Cardiac muscle cell (in vitro differentiated cells and primary cell): Measurements from ENCODE around the gene JAML. TPM values are rescaled to one million over a fixed set of nuclear protein-coding genes. Genes with fewer than 3 reads are reported as not detected.

Source experiments
- DNase-seq, 2 donors: peaks; one replicate each; pipeline versions ENCODE4 v3.0.0 to v3.0.0-alpha.2; 2010 to 2017; ENCODE audit warnings: low read depth in 1 of 2, low spot score in 1 of 2
- H3K27ac ChIP-seq: fragments of 200-600 bp; sonication (generic); 2 replicates; pipeline ENCODE4 v1.5.1; 2016
- H3K27me3 ChIP-seq: fragments of 200-600 bp; sonication (generic); 2 replicates; pipeline ENCODE4 v1.6.0; 2016; ENCODE audit warnings: control low read depth
- H3K36me3 ChIP-seq: fragments of 200-600 bp; sonication (generic); 2 replicates; pipeline ENCODE4 v1.5.1; 2016; ENCODE audit warnings: control low read depth
- H3K4me1 ChIP-seq: fragments of 200-600 bp; sonication (generic); 2 replicates; pipeline ENCODE4 v1.8.1; 2017; ENCODE audit warnings: low read depth, mild to moderate bottlenecking, mixed run types
- H3K4me3 ChIP-seq: fragments of 200-600 bp; sonication (generic); 2 replicates; pipeline ENCODE4 v1.5.1; 2016; ENCODE audit warnings: mild to moderate bottlenecking
- H3K9me3 ChIP-seq: fragments of 200-600 bp; sonication (generic); 2 replicates; pipeline ENCODE4 v1.5.1; 2017; ENCODE audit warnings: low read depth, mild to moderate bottlenecking, control low read depth
- polyA plus RNA-seq: library from polyadenylated mRNA; unstranded; fragments of >200 nt; fragmentation: Nextera tagmentation; extraction: Ambion mirVana; gene quantifications from 2 replicates; pipeline ENCODE4 v1.2.1, GENCODE V29; 2016
- total RNA-seq: library from RNA; depleted of rRNA; stranded (reverse); fragments of >200 nt; gene quantifications from 2 replicates; pipeline ENCODE4 v1.2.3, GENCODE V29; 2016
- TF ChIP-seq, protein P1 (sequence below): IDR thresholded peaks from 2 replicates; pipeline ENCODE4 v1.5.1; 2012; ENCODE audit warnings: low read depth, mild to moderate bottlenecking, low read length

JAML gene
- total and polyA plus RNA-seq, 2 experiments from 2014 or later = not detected

- TF ChIP-seq, protein P1, sequence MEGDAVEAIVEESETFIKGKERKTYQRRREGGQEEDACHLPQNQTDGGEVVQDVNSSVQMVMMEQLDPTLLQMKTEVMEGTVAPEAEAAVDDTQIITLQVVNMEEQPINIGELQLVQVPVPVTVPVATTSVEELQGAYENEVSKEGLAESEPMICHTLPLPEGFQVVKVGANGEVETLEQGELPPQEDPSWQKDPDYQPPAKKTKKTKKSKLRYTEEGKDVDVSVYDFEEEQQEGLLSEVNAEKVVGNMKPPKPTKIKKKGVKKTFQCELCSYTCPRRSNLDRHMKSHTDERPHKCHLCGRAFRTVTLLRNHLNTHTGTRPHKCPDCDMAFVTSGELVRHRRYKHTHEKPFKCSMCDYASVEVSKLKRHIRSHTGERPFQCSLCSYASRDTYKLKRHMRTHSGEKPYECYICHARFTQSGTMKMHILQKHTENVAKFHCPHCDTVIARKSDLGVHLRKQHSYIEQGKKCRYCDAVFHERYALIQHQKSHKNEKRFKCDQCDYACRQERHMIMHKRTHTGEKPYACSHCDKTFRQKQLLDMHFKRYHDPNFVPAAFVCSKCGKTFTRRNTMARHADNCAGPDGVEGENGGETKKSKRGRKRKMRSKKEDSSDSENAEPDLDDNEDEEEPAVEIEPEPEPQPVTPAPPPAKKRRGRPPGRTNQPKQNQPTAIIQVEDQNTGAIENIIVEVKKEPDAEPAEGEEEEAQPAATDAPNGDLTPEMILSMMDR = no peak
Measured at GRCh38 chr11:118232659-118233058, 7.8 kb upstream of the JAML start.

GRCh38 chr11:118231461-118231860, 6.7 kb upstream of the JAML start:
- Histone ChIP-seq H3K27me3 (peaks cover 33% of the 10 kb centered on the region), H3K4me1 (no peaks in the 10 kb centered on the region), H3K9me3 (no peaks in the 10 kb centered on the region), H3K36me3 (no peaks in the 10 kb centered on the region), H3K27ac (no peak overlapping the region), H3K4me3 (no peak overlapping the region)
- DNase-seq = no peak
- TF ChIP-seq, protein P1 = no peak

More at GRCh38 chr11:118232659-118233058, 7.8 kb upstream of the JAML start:
- DNase-seq = no peak
- H3K9me3 ChIP-seq = no peaks in the 10 kb centered on the region
- H3K36me3 ChIP-seq = no peaks in the 10 kb centered on the region
- no peaks in the 10 kb centered on the region for H3K4me1 ChIP-seq
- H3K27ac ChIP-seq = no peak overlapping the region
- H3K4me3 ChIP-seq = no peak overlapping the region
- H3K27me3 ChIP-seq = peaks cover 28% of the 10 kb centered on the region

DNA sequence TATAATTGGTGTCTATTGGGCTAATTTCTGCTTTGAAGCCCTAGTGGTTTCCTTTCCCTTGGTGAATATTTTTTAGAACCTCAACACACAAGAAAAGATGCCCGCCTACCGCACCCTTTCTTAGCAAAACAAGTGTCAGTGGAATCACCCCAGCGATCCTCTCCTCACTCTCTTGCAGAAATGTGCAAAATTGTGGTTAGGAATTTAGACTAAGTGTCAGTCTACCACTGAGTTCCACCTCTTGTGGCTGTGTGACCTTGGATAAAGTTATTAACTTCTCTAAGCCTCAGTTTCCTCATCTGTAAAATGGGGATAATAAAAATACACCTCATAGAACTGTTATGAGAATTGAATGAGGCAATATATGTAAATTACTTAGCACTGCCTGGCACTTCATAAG, 5.3 kb upstream of the JAML start:
- no peak overlapping the region for H3K4me3 ChIP-seq
- no peaks in the 10 kb centered on the region for H3K36me3 ChIP-seq
- no peaks in the 10 kb centered on the region for H3K9me3 ChIP-seq
- TF ChIP-seq, protein P1 = no peak
- peaks cover 27% of the 10 kb centered on the region for H3K27me3 ChIP-seq
- H3K4me1 ChIP-seq = no peaks in the 10 kb centered on the region
- H3K27ac ChIP-seq = no peak overlapping the region
- no peak for DNase-seq

DNA sequence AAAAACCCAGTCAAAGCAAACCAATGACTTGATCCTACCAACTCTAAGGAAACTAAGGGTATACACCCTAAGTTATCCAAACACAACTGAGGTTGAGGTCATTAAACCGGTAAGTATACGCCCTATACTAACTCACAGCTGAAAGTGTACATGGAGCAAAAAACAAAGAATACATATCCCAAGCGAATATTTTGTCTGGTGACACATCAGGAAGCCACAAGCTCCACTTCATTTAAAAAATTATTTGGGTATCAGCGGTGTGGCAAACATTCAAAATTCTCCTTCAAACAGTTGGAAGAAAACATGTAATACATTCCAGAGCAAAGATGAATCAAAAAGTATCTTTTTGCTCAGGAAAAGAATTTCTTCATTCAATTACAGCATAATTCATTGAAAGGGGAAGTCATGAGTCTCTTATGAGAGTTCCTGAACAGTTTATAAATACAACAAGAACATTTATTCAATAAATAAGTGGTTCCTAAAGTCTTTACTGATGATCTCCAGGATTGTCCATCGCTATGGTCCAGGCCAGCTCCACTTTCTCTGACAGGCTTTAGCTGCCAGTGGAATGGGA, 4.5 kb upstream of the JAML start:
- H3K27ac ChIP-seq = no peak overlapping the region
- DNase-seq = no peak
- H3K4me3 ChIP-seq = no peak overlapping the region
- TF ChIP-seq, protein P1 = no peak
- H3K9me3 ChIP-seq = no peaks in the 10 kb centered on the region
- H3K27me3 ChIP-seq = peaks cover 29% of the 10 kb centered on the region
- H3K36me3 ChIP-seq = no peaks in the 10 kb centered on the region
- no peaks in the 10 kb centered on the region for H3K4me1 ChIP-seq

- Histone ChIP-seq H3K4me1 (no peaks in the 10 kb centered on the region), H3K36me3 (no peaks in the 10 kb centered on the region), H3K9me3 (no peaks in the 10 kb centered on the region), H3K4me3 (no peak overlapping the region), H3K27ac (no peak overlapping the region), H3K27me3 (peaks cover 36% of the 10 kb centered on the region)
- TF ChIP-seq, protein P1 = no peak
- DNase-seq = no peak
Measured at GRCh38 chr11:118227865-118228785, 3.3 kb upstream of the JAML start.
